Measurements from ENCODE around the gene PBX1.

GRCh38 chr1:164774413-164774812 lies 215.4 kb downstream of the PBX1 start:
- TF ChIP-seq CTCF (IDR thresholded peaks at IDR 0.05; ENCODE audit: low read depth, low read length) (peak; percentile 17; the same call in 1 of the 2 replicates), EZH2phosphoT487 (IDR thresholded peaks at IDR 0.05; ENCODE audit: low read depth) (no peak)

Measured in OCI-LY3 (cell line).